Left lung (tissue), 10 donors: ENCODE data around the gene PAPOLB. TPM values are rescaled to one million over a fixed set of nuclear protein-coding genes. Genes with fewer than 3 reads are reported as not detected.

Experiments used
- ATAC-seq: fragments of 200-7000 bp; cut with Tn5 transposase; one replicate; pipeline ENCODE4 v1.9.1; 2020; ENCODE audit warnings: moderate library complexity
- DNase-seq, 4 donors: peaks; one replicate each; pipeline ENCODE4 v3.0.0-alpha.2; 2013 to 2020
- H3K27ac ChIP-seq, 2 donors: fragments of 200-600 bp; sonication (generic) in 1 of 2; one replicate each; pipeline versions ENCODE4 v1.5.0 to v1.8.0; 2020 to 2021
- H3K27me3 ChIP-seq, 2 donors: fragments of 200-600 bp; sonication (generic) in 1 of 2; one replicate each; pipeline versions ENCODE4 v1.5.0 to v1.8.0; 2020 to 2021
- H3K36me3 ChIP-seq, 2 donors: fragments of 200-600 bp; sonication (generic) in 1 of 2; one replicate each; pipeline versions ENCODE4 v1.5.0 to v1.8.0; 2020 to 2021
- H3K4me1 ChIP-seq, 2 donors: fragments of 200-600 bp; one replicate each; pipeline ENCODE4 v1.8.0; 2021
- H3K4me3 ChIP-seq, 2 donors: fragments of 200-600 bp; sonication (generic) in 1 of 2; one replicate each; pipeline versions ENCODE4 v1.5.0 to v1.8.0; 2020 to 2021; ENCODE audit warnings: mild to moderate bottlenecking in 1 of 2
- H3K9me3 ChIP-seq, 2 donors: fragments of 200-600 bp; sonication (generic) in 1 of 2; one replicate each; pipeline versions ENCODE4 v1.5.0 to v1.8.0; 2020 to 2021
- intact Hi-C, 2 donors: fragments of 100-400 bp; cut with DNase I; formaldehyde crosslinking; loops; one replicate each; pipeline versions ENCODE4 v1.11.2 to v1.14.2; 2022
- polyA plus RNA-seq, 6 donors: library from polyadenylated mRNA; unstranded; fragments of 120-200 nt; gene quantifications; one replicate each; pipeline ENCODE4 v1.2.1, GENCODE V29; 2013; ENCODE audit not compliant: insufficient read length in 6 of 6
- total RNA-seq, 2 donors: library from RNA; stranded (reverse); fragmentation: NEBNext Ultra II Directional; extraction: Animal tissue kit (Norgen Biotek cat#: 25700); gene quantifications; one replicate each; pipeline ENCODE4 v1.2.1, GENCODE V29; 2021
- TF ChIP-seq, protein P1 (sequence below), 2 donors: fragments of 200-600 bp; sonication (generic) in 1 of 2; IDR thresholded peaks; one replicate each; pipeline versions ENCODE4 v1.5.0 to v1.8.0; 2021; ENCODE audit warnings: antibody characterized with exemption in 2 of 2
- donor health status: DM: no; HTN: yes; CAD: no.
- donor health status: DM: no; HTN: no; CAD: no.

The PAPOLB gene
- total and polyA plus RNA-seq, 8 donors = 0.07 to 0.24 (median 0.14) TPM

- no peak for ATAC-seq
- Histone ChIP-seq H3K27me3 (no peaks in the 10 kb centered on the region), H3K4me3 (no peak overlapping the region), H3K4me1 (no peaks in the 10 kb centered on the region), H3K9me3 (no peaks in the 10 kb centered on the region), H3K27ac (no peak overlapping the region), H3K36me3 (no peaks in the 10 kb centered on the region)
- intact Hi-C loops = no loop called here
- TF ChIP-seq, protein P1, sequence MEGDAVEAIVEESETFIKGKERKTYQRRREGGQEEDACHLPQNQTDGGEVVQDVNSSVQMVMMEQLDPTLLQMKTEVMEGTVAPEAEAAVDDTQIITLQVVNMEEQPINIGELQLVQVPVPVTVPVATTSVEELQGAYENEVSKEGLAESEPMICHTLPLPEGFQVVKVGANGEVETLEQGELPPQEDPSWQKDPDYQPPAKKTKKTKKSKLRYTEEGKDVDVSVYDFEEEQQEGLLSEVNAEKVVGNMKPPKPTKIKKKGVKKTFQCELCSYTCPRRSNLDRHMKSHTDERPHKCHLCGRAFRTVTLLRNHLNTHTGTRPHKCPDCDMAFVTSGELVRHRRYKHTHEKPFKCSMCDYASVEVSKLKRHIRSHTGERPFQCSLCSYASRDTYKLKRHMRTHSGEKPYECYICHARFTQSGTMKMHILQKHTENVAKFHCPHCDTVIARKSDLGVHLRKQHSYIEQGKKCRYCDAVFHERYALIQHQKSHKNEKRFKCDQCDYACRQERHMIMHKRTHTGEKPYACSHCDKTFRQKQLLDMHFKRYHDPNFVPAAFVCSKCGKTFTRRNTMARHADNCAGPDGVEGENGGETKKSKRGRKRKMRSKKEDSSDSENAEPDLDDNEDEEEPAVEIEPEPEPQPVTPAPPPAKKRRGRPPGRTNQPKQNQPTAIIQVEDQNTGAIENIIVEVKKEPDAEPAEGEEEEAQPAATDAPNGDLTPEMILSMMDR (IDR thresholded peaks at IDR 0.05) = no peak
- no peak for DNase-seq
Observed at GRCh38 chr7:4831723-4832495, 29.9 kb downstream of the PAPOLB start.

DNA sequence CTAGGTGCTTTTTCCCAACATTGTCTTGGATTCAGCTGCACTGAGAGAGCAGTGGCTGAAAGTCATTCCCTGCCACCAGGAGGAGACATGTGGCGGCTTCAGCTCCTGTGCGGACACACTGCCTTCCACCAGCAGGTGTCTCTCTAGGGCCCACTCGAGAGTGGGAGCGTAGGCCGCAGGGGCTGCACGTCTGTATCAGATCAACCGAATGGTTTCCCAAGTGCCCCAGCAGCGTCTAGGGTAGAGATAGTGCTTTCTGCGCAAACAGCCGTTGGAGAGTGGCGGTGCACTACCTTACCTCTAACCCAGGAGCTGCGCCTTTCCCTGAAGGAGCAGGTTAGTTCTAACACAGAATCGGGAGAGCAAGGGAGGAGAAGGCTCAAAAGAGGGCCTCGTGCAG, 31.7 kb downstream of the PAPOLB start:
- intact Hi-C loops = no loop called here
- no peaks in the 10 kb centered on the region for H3K27me3 ChIP-seq
- H3K4me3 ChIP-seq = no peak overlapping the region
- no peaks in the 10 kb centered on the region for H3K4me1 ChIP-seq
- H3K36me3 ChIP-seq = no peaks in the 10 kb centered on the region
- peak in 3 of 4 donors; percentile 60 to 90 (median 74) for DNase-seq
- H3K9me3 ChIP-seq = no peaks in the 10 kb centered on the region
- no peak overlapping the region for H3K27ac ChIP-seq
- ATAC-seq = peak; percentile 98
- TF ChIP-seq, protein P1 (IDR thresholded peaks at IDR 0.05) = peak; percentile 77

DNA sequence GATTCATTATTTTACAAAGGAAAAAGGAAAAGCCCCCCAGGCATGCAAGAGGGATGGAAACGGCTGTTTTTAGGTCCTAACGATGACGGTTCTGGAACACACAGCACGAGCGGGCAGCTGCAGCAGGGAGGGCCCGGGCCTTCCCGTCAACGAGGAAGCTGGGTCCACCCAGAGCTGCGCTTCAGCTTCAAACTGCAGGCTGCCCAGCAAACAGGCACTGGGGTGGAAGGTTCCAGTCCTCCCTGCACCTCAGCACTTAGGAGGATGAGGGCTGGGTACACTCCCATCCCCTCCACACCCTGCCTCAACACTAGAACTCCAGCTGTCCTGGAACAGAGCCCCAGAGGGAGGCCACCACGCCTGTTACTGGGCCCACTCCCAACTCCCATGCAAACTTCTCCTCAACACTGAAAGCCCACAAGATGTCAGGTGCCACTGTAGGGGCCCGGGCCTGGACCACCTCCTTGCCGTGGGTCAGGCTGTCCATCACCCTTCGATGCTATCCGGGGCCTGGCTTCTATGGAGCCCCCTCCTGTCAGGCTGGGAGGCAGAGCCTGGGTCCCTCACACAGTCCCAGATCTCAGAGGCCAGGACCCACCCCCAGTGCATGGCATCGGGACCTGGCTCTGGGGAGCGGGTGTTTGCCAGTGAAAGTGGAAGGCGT, 33.0 kb downstream of the PAPOLB start:
- no peaks in the 10 kb centered on the region for H3K4me1 ChIP-seq
- ATAC-seq = no peak
- intact Hi-C loops = no loop called here
- no peak overlapping the region for H3K27ac ChIP-seq
- H3K36me3 ChIP-seq = no peaks in the 10 kb centered on the region
- TF ChIP-seq, protein P1 (IDR thresholded peaks at IDR 0.05) = no peak
- H3K4me3 ChIP-seq = no peak overlapping the region
- DNase-seq = no peak
- no peaks in the 10 kb centered on the region for H3K27me3 ChIP-seq
- no peaks in the 10 kb centered on the region for H3K9me3 ChIP-seq

DNA sequence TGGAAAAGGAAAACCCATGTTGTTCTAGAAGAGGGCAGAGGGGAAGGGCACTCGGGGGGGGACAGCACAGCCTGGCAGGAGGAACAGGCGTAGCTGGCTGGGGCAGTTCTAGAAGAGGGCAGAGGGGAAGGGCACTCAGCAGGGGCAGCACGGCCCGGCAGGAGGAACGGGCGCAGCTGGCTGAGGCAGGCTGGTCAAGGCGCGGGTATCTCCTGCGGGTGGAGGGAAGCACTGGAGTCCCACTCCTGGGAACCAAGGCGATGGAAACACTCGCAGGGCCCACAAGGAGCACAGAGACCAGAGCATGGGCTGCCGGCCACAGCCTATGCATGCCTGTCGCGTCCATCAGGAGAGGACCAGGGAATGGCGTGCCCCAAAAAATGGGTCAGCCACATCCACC, 36.7 kb downstream of the PAPOLB start:
- no peaks in the 10 kb centered on the region for H3K4me1 ChIP-seq
- H3K27me3 ChIP-seq = no peaks in the 10 kb centered on the region
- H3K36me3 ChIP-seq = no peaks in the 10 kb centered on the region
- no peak overlapping the region for H3K4me3 ChIP-seq
- H3K9me3 ChIP-seq = no peaks in the 10 kb centered on the region
- intact Hi-C loops = no loop called here
- DNase-seq = peak in 1 of 4 donors; percentile 67
- ATAC-seq = no peak
- TF ChIP-seq, protein P1 (IDR thresholded peaks at IDR 0.05) = no peak
- no peak overlapping the region for H3K27ac ChIP-seq

GRCh38 chr7:4824120-4824775, 37.6 kb downstream of the PAPOLB start:
- DNase-seq (peak in 1 of 4 donors; percentile 71), ATAC-seq (no peak)
- Histone ChIP-seq H3K4me3 (no peak overlapping the region), H3K27me3 (no peaks in the 10 kb centered on the region), H3K9me3 (no peaks in the 10 kb centered on the region), H3K4me1 (no peaks in the 10 kb centered on the region), H3K27ac (no peak overlapping the region), H3K36me3 (no peaks in the 10 kb centered on the region)
- intact Hi-C loops = no loop called here
- TF ChIP-seq, protein P1 (IDR thresholded peaks at IDR 0.05) = no peak
